Activated CD8-positive, alpha-beta memory T cell treated with anti-CD3 and anti-CD28 coated beads, Interleukin-2, amount 10 ng/mL, durations not matched to agents 7 days and 5 days (primary cell): ENCODE results near the gene MGRN1. TPM values are rescaled to one million over a fixed set of nuclear protein-coding genes. Genes with fewer than 3 reads are reported as not detected.
"Not testable (repeated sequence)": the region's sequence is repeated elsewhere in the genome, so short reads cannot be mapped to it uniquely, and the experiment has no call there.

Experiments
- ATAC-seq: fragments of 150-1000 bp; cut with Tn5 transposase; one replicate; pipeline ENCODE4 v1.10.0; 2021; ENCODE audit warnings: moderate library complexity
- CTCF ChIA-PET: fragments of 350-600 bp; sonication (Branson Sonifier 250); formaldehyde crosslinking; loops from one replicate; lab custom pipeline; 2021; ENCODE audit warnings: antibody characterized with exemption; lab: Charles Lee
- DNase-seq: peaks from one replicate; pipeline ENCODE4 v3.0.0-alpha.2; 2020
- H3K27ac Mint-ChIP-seq: one replicate; pipeline ENCODE4 v1.8.0; 2021; ENCODE audit warnings: mild to moderate bottlenecking, mixed read lengths
- H3K27me3 Mint-ChIP-seq: one replicate; pipeline ENCODE4 v1.8.0; 2021; ENCODE audit warnings: mixed read lengths
- H3K36me3 Mint-ChIP-seq: one replicate; pipeline ENCODE4 v1.8.0; 2021; ENCODE audit warnings: mild to moderate bottlenecking, mixed read lengths
- H3K4me1 Mint-ChIP-seq: one replicate; pipeline ENCODE4 v1.8.0; 2021; ENCODE audit warnings: mixed read lengths
- H3K4me3 Mint-ChIP-seq: one replicate; pipeline ENCODE4 v1.8.0; 2021; ENCODE audit warnings: mild to moderate bottlenecking, moderate library complexity, mixed read lengths
- H3K9me3 Mint-ChIP-seq: one replicate; pipeline ENCODE4 v1.8.0; 2022; ENCODE audit warnings: low read depth, mixed read lengths
- microRNA-seq: library from miRNA; unstranded; fragments of <30 nt; microRNA quantifications from one replicate; pipeline ENCODE4 v1.2.0, GENCODE V29; 2022
- total RNA-seq, 2 experiments: library from RNA; stranded (reverse); gene quantifications; one replicate each; pipeline ENCODE4 v1.2.3, GENCODE V29; 2021

The MGRN1 gene
- total RNA-seq, 2 experiments from 2014 or later, result 76.9 to 92.1 TPM

DNA sequence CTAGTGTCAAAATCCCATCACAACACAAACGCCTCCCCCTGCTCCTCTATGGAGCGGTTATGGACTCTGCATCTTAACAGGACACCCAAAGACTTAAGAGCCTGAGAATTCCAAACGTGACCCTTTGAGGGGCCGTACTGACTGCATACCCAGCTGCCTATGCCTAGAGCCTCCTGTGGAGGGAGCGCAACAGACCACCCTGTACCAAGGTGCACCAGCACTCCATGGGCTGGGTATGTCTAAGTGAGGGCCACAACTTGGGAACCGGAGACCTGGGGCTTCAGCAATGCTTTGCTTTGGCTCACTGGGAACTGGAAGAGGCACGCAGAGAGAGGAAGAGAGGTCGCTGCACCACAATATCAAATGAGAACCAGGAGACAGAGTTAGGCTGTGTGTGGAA, 104.0 kb downstream of the MGRN1 start:
- H3K4me3 Mint-ChIP-seq, result no peak overlapping the region
- DNase-seq, result no peak
- peaks cover 15% of the 10 kb centered on the region for H3K4me1 Mint-ChIP-seq
- CTCF ChIA-PET, result no interaction called here
- H3K9me3 Mint-ChIP-seq, result no peaks in the 10 kb centered on the region
- no peak overlapping the region for H3K27ac Mint-ChIP-seq
- no peak for ATAC-seq
- no peaks in the 10 kb centered on the region for H3K27me3 Mint-ChIP-seq
- peaks cover 5% of the 10 kb centered on the region for H3K36me3 Mint-ChIP-seq

DNA sequence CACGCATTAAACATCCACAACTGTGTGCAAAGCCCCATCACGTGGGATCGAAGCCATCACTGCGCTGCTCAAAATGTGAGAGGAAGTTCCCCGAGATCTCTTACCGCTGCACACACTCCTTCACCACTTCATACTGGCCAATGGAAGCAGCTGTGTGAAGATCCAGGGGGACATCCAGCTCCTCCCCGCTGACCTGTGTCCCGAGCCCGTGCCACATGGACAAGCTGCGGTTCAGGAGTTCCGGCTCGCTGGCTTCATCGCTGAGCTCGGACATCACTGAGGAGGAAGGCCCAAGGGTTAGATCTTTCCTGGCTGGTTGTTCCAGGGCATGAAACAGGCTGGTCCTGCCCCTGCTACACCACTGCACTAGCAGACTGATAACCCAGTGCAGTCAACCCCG, 105.2 kb downstream of the MGRN1 start:
- Mint-ChIP-seq H3K27me3 (no peaks in the 10 kb centered on the region), H3K9me3 (no peaks in the 10 kb centered on the region), H3K36me3 (peaks cover 5% of the 10 kb centered on the region), H3K4me1 (peaks cover 16% of the 10 kb centered on the region), H3K27ac (no peak overlapping the region), H3K4me3 (no peak overlapping the region)
- CTCF ChIA-PET, result no interaction called here
- DNase-seq (no peak), ATAC-seq (no peak)

DNA sequence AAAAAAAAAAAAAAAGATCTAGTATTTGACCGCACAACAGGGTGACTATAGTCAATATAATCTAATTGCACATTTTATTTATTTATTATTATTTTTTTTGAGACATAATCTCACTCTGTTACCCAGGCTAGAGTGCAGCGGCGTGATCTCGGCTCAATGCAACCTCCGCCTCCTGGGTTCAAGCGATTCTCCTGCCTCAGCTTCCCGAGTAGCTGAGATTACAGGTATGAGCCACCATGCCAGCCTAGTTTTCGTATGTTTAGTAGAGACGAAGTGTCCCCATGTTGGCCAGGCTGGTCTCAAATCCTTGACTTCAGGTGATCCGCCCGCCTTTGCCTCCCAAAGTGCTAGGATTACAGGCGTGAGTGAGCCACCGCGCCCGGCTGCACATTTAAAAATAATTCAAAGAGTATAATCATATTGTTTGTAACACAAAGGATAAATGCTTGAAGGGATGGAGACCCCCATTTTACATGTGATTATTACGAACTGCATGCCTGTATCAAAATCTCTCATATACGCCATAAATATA, 108.7 kb downstream of the MGRN1 start:
- Mint-ChIP-seq H3K27ac (peak overlapping the region; percentile 70), H3K27me3 (no peaks in the 10 kb centered on the region), H3K36me3 (peaks cover 5% of the 10 kb centered on the region), H3K4me3 (peak overlapping the region; percentile 85), H3K4me1 (peaks cover 22% of the 10 kb centered on the region), H3K9me3 (no peaks in the 10 kb centered on the region)
- ATAC-seq (no peak), DNase-seq (no peak)
- CTCF ChIA-PET, result interaction anchor here (1.6 to 2.7 kb wide), 3 partner anchors 15 to 109 kb away, joined by 3 to 10 read pairs (median 8); partner anchors contain the start of gene MGRN1

DNA sequence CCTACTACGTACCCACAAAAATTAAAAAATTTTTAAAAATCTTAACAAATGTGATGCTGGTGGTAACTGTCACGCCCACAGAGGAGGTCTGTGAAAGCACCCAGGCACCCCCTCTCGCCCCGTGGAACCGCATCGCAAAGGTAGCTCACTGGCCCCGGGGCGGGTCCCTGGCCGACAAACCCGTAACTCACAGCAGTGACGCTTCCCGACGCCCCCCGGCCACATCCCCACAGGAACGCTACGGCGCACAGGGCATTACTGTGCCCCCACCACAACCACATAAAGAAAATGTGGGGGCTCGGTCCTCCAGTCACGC, 109.1 kb downstream of the MGRN1 start:
- CTCF ChIA-PET, result interaction anchor here (1.0 to 2.7 kb wide), 9 partner anchors 14 to 162 kb away, joined by 3 to 10 read pairs (median 5); partner anchors contain the start of genes MGRN1 and UBALD1
- peaks cover 22% of the 10 kb centered on the region for H3K4me1 Mint-ChIP-seq
- no peaks in the 10 kb centered on the region for H3K9me3 Mint-ChIP-seq
- peak; percentile 52 for DNase-seq
- H3K4me3 Mint-ChIP-seq, result peak overlapping the region; percentile 85
- peaks cover 5% of the 10 kb centered on the region for H3K36me3 Mint-ChIP-seq
- H3K27ac Mint-ChIP-seq, result peak overlapping the region; percentile 70
- no peaks in the 10 kb centered on the region for H3K27me3 Mint-ChIP-seq
- ATAC-seq, result peak; percentile 2

DNA sequence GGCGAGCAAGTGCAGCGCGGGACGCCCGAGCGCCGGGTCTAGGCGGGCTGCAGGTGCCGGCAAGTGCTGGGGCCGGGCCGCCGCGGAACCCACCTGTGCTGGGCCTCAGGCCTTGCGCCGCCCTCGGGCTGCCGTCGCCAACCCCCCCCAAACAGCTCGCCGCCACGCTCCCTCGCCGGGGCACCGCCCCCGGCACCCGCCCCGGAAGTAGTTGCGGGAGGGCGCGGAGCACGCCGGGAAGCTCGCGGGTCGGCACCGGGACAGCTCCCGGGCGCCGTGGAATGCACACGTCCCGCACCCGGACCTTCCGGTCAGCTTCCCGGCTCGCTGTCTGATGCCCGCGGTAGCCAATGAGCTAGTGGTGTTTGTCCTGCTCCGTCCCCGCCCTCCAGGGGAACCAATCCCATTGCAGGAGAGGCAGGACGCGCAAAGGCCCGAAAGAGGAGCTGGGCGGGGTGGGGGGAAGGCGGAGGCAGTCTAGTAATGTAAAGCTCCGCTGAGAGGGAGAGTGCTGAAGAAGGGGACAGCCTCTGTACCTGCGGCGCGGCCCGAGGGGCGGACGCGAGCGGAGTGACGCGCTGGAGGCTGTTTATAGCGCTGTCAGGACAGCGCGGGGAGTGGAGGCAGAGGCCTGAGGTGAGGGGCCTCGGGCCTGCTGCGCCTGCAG, 109.6 kb downstream of the MGRN1 start, which contains the start of the genes ANKS3 and DNAAF8:
Gene ANKS3 (minus strand): TSS at position 209 of the 667 bp plus-strand sequence. CDS start 4,122 bp downstream, outside the sequence.
Gene DNAAF8 (plus strand): TSS at position 475 of the 667 bp plus-strand sequence. CDS start 1,978 bp downstream, outside the sequence.
- Mint-ChIP-seq H3K27ac (peak within 1 kb of the TSS; percentile 86), H3K27me3 (no peaks in the 10 kb centered on the region), H3K4me1 (peaks cover 22% of the 10 kb centered on the region), H3K9me3 (no peaks in the 10 kb centered on the region), H3K36me3 (peaks cover 3% of the 10 kb centered on the region), H3K4me3 (peak within 1 kb of the TSS; percentile 85)
- DNase-seq (peak; percentile 88), ATAC-seq (peak; percentile 85)
- CTCF ChIA-PET, result interaction anchor here (0.9 to 2.7 kb wide), 14 partner anchors 14 to 463 kb away, joined by 3 to 10 read pairs (median 3); partner anchors contain the start of genes MGRN1 and UBALD1

DNA sequence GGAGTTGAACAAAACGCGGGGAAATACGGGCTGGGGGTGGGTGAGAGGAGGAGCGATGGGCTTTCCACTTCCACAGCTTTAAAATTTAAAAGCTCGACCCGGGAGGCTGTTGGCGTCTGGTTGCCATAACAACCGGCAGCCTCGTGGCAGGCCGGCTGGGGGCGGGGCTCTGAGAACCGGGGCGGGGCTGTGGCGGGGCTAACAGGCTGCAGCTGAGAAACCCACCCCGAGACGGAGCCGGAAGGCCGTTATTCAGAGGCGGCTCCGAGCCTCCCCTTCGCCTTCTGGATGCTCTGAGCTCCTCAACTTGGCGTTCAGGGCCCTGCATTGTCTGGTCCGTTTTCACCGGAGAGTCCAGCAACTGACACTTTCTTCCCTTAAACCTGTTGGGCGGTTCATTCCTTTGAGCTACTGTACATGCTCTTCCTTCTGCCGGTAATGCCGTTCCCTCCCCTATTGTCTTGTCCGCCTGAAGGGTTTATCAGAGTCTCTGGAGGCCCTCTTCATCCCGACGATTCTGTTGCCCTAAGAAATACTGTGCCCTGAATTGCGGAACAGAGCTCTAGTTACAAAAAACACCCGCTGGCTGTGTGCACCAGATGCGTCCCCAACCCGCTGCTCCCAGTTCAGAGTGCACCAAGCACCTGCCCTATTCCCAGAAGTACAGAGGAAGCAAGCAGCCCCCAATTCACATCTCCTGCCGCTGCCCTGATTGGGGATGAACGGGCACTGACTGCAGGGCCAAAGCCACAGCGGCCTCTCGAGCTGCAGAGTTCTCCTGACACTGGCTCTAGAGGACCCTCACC, 110.3 kb downstream of the MGRN1 start:
- CTCF ChIA-PET, result interaction anchor here (0.9 to 2.7 kb wide), 14 partner anchors 13 to 463 kb away, joined by 3 to 10 read pairs (median 3); partner anchors contain the start of genes MGRN1 and UBALD1
- H3K9me3 Mint-ChIP-seq, result no peaks in the 10 kb centered on the region
- DNase-seq, result peak; percentile 97
- peak; percentile 81 for ATAC-seq
- no peaks in the 10 kb centered on the region for H3K27me3 Mint-ChIP-seq
- H3K4me1 Mint-ChIP-seq, result peaks cover 22% of the 10 kb centered on the region
- H3K36me3 Mint-ChIP-seq, result peaks cover 3% of the 10 kb centered on the region
- H3K27ac Mint-ChIP-seq, result peak overlapping the region; percentile 86
- peak overlapping the region; percentile 85 for H3K4me3 Mint-ChIP-seq

DNA sequence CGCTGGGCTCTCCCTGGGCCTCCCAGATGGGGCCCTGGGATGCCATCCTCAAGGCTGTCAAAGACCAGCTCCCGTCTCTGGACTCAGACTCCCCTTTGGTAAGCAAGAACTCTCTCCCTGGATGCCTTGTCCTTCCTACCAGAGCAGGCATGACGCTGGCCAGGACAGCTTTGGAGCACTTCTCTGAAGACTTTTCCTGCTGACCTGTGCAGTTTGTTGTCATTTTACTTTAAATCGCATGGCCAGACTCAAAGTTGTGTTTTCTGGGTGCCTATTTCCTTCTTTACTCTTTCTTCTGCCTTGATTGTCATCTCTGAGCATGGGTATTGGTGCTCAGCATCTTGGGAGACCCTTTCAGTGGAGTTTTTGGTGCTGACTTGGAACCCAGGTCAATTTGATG, 111.9 kb downstream of the MGRN1 start:
- H3K4me3 Mint-ChIP-seq, result no peak overlapping the region
- H3K27ac Mint-ChIP-seq, result no peak overlapping the region
- no peaks in the 10 kb centered on the region for H3K27me3 Mint-ChIP-seq
- CTCF ChIA-PET, result no interaction called here
- H3K4me1 Mint-ChIP-seq, result peaks cover 22% of the 10 kb centered on the region
- no peaks in the 10 kb centered on the region for H3K36me3 Mint-ChIP-seq
- ATAC-seq (no peak), DNase-seq (no peak)
- no peaks in the 10 kb centered on the region for H3K9me3 Mint-ChIP-seq

DNA sequence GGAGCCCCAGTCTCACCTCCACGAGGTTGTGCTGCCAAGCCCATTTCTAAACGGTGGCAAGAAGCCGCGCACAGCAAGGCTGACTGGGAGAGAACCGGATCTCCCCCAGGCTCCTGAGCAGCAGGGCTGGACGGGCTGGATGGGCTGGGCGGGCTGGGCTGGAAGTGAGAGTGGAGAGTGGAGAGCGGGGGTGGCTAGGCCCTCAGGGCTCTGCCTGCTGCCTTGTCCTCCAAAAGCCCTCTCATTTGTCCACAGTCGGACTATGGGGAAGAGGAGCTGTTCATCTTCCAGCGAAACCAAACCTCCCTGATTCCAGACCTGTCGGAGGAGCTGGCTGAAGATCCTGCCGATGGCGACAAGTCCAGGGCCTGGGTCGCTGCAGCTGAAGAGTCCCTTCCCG, 112.9 kb downstream of the MGRN1 start:
- ATAC-seq, result no peak
- H3K27me3 Mint-ChIP-seq, result no peaks in the 10 kb centered on the region
- no peak overlapping the region for H3K4me3 Mint-ChIP-seq
- H3K36me3 Mint-ChIP-seq, result no peaks in the 10 kb centered on the region
- no peaks in the 10 kb centered on the region for H3K9me3 Mint-ChIP-seq
- no peak for DNase-seq
- CTCF ChIA-PET, result no interaction called here
- no peak overlapping the region for H3K27ac Mint-ChIP-seq
- H3K4me1 Mint-ChIP-seq, result peaks cover 15% of the 10 kb centered on the region

DNA sequence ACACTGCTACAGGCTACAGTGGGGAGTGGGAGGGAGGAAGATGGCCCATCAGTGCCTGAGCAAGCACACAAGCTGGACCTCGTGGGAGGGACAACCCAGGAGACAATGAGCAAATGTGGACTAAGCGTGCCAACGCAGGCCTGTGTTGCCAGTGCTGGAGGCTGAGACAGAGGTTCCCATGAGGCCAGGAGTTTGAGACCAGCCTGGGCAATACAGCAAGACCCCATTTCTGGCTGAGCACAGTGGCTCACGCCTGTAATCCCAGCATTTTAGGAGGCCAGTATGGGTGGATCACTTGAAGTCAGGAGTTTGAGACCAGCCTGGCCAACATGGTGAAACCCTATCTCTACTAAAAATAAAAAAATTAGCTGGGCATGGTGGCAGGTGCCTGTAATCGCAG, 113.7 kb downstream of the MGRN1 start:
- CTCF ChIA-PET, H3K36me3 Mint-ChIP-seq, H3K27ac Mint-ChIP-seq: not testable (repeated sequence)

More for the DNA sequence above, 113.7 kb downstream of the MGRN1 start:
- H3K4me1 Mint-ChIP-seq, result peaks cover 13% of the 10 kb centered on the region
- not testable (repeated sequence) for H3K9me3 Mint-ChIP-seq, DNase-seq, H3K27me3 Mint-ChIP-seq, ATAC-seq, H3K4me3 Mint-ChIP-seq

Small RNA genes lying within 50 kb of the gene (microRNA-seq; reads per million reads assigned to microRNA genes)
- gene MIR6769A, result not detected

Other genes with a start within 250 kb of the MGRN1 start
- 100 to 1,000 TPM; 142 to 246 TPM for gene CORO7, start 208.2 kb upstream of the MGRN1 start, total RNA-seq
- gene DNAJA3, start 199.0 kb upstream of the MGRN1 start, total RNA-seq, result 10 to 100 TPM; 64.0 to 68.7 TPM
- 10 to 100 TPM; 52.5 to 72.5 TPM for gene NMRAL1, start 150.2 kb upstream of the MGRN1 start, total RNA-seq
- 100 to 1,000 TPM in 1 of 2 experiments, 10 to 100 TPM in 1; 96.5 to 103 TPM for gene HMOX2, start 148.4 kb upstream of the MGRN1 start, total RNA-seq
- 10 to 100 TPM; 45.2 to 57.3 TPM for gene CDIP1, start 86.1 kb upstream of the MGRN1 start, total RNA-seq
- gene C16orf96, start 68.5 kb upstream of the MGRN1 start, total RNA-seq, result under 1 TPM in 1 of 2 experiments, not detected in 1; 0.14 TPM
- 10 to 100 TPM; 20.2 to 27.7 TPM for gene UBALD1, start 9.9 kb upstream of the MGRN1 start, total RNA-seq
- gene NUDT16L1, start 68.7 kb downstream of the MGRN1 start, total RNA-seq, result 10 to 100 TPM; 31.6 to 35.6 TPM
- gene ANKS3, start 109.4 kb downstream of the MGRN1 start, total RNA-seq, result 10 to 100 TPM; 16.2 to 17.1 TPM
- under 1 TPM in 1 of 2 experiments, not detected in 1; 0.30 TPM for gene DNAAF8, start 109.7 kb downstream of the MGRN1 start, total RNA-seq
- 10 to 100 TPM; 10.4 to 12.2 TPM for gene ZNF500, start 142.3 kb downstream of the MGRN1 start, total RNA-seq
- not detected for gene SEPTIN12, start 163.5 kb downstream of the MGRN1 start, total RNA-seq
- gene SMIM22, start 170.5 kb downstream of the MGRN1 start, total RNA-seq, result not detected
- 1 to 10 TPM; 5.3 to 7.9 TPM for gene ROGDI, start 177.8 kb downstream of the MGRN1 start, total RNA-seq
- 100 to 1,000 TPM in 1 of 2 experiments, 10 to 100 TPM in 1; 85.2 to 109 TPM for gene GLYR1, start 222.5 kb downstream of the MGRN1 start, total RNA-seq
- gene UBN1, start 222.7 kb downstream of the MGRN1 start, total RNA-seq, result 10 to 100 TPM; 45.1 to 46.3 TPM